Natural killer cell (primary cell): Measurements from ENCODE around the gene COL1A2. TPM values are rescaled to one million over a fixed set of nuclear protein-coding genes. Genes with fewer than 3 reads are reported as not detected.

Experiments
- ATAC-seq, 3 donors: fragments of 150-1000 bp in 2 of 3; fragments of 200-7000 bp in 1 of 3; cut with Tn5 transposase; 1 replicate in 1 of 3; 2 replicates in 2 of 3; pipeline ENCODE4 v1.10.0; 2021; ENCODE audit warnings: mild to moderate bottlenecking in 2 of 3, moderate library complexity in 2 of 3
- DNase-seq, 2 donors: peaks; one replicate each; pipeline versions ENCODE4 v3.0.0 to v3.0.0-alpha.2; 2013 to 2021; ENCODE audit warnings: mixed read lengths in 1 of 2
- H3K27ac ChIP-seq: one replicate; pipeline ENCODE4 v1.5.1; 2013; ENCODE audit warnings: mild to moderate bottlenecking, low read length
- H3K27me3 ChIP-seq: one replicate; pipeline ENCODE4 v1.6.1; 2013; ENCODE audit warnings: low read length; ENCODE audit not compliant: control insufficient read depth, insufficient read depth
- H3K36me3 ChIP-seq: one replicate; pipeline ENCODE4 v1.6.1; 2013; ENCODE audit warnings: low read length; ENCODE audit not compliant: control insufficient read depth, insufficient read depth
- H3K4me1 ChIP-seq: one replicate; pipeline ENCODE4 v1.6.1; 2013; ENCODE audit warnings: low read length; ENCODE audit not compliant: control insufficient read depth, insufficient read depth
- H3K4me3 ChIP-seq: one replicate; pipeline ENCODE4 v1.5.1; 2013; ENCODE audit warnings: low read length
- H3K9me3 ChIP-seq: one replicate; pipeline ENCODE4 v1.6.1; 2013; ENCODE audit warnings: low read length; ENCODE audit not compliant: control insufficient read depth, insufficient read depth
- H3K27ac Mint-ChIP-seq, 2 donors: one replicate each; pipeline ENCODE4 v1.8.0; 2022; ENCODE audit warnings: mild to moderate bottlenecking in 2 of 2, mixed read lengths in 2 of 2, moderate library complexity in 1 of 2
- H3K27me3 Mint-ChIP-seq, 2 donors: one replicate each; pipeline ENCODE4 v1.8.0; 2022; ENCODE audit warnings: low read depth in 2 of 2, mixed read lengths in 2 of 2
- H3K36me3 Mint-ChIP-seq: one replicate; pipeline ENCODE4 v1.8.0; 2022; ENCODE audit warnings: mixed read lengths
- H3K4me1 Mint-ChIP-seq, 2 donors: one replicate each; pipeline ENCODE4 v1.8.0; 2022; ENCODE audit warnings: mixed read lengths in 2 of 2
- H3K4me3 Mint-ChIP-seq: one replicate; pipeline ENCODE4 v1.8.0; 2022; ENCODE audit warnings: mild to moderate bottlenecking, moderate library complexity, mixed read lengths
- H3K9me3 Mint-ChIP-seq, 2 donors: one replicate each; pipeline ENCODE4 v1.8.0; 2022; ENCODE audit warnings: mixed read lengths in 2 of 2
- WGBS: methylation state at CpG from one replicate; pipeline ENCODE4 v1.1.7; 2013; ENCODE audit warnings: missing lambda C conversion rate; ENCODE audit not compliant: insufficient coverage; 5-methylcytosine and 5-hydroxymethylcytosine counted together
- intact Hi-C: fragments of 100-400 bp; cut with micrococcal nuclease; formaldehyde crosslinking; loops from one replicate; pipeline ENCODE4 v1.14.2; 2022
- total RNA-seq, 4 donors: library from RNA; stranded (reverse); fragments of 120-200 nt in 1 of 4; gene quantifications; one replicate each; pipeline versions ENCODE4 v1.2.3 to v1.2.4, GENCODE V29; 2013 to 2022
- TF ChIP-seq, protein P1 (sequence below): fragments of 200-600 bp; IDR thresholded peaks from one replicate; pipeline ENCODE4 v1.8.0; 2022; ENCODE audit warnings: antibody characterized with exemption

Gene COL1A2
- total RNA-seq, 3 donors from 2014 or later (not counting 1 experiment from before 2014, with no cell fraction given) = not detected

GRCh38 chr7:94436700-94437099, 42.0 kb downstream of the COL1A2 start:
- Mint-ChIP-seq H3K36me3 (no peaks in the 10 kb centered on the region), H3K9me3 (no peaks in the 10 kb centered on the region), H3K27me3 (peaks cover 17 to 26% of the 10 kb centered on the region in 2 donors), H3K4me1 (peaks cover 0 to 5% of the 10 kb centered on the region in 2 donors), H3K27ac (no peak overlapping the region), H3K4me3 (no peak overlapping the region)
- Histone ChIP-seq H3K4me1 (no peaks in the 10 kb centered on the region), H3K4me3 (no peak overlapping the region), H3K36me3 (no peaks in the 10 kb centered on the region), H3K27me3 (peaks cover 4% of the 10 kb centered on the region), H3K9me3 (no peaks in the 10 kb centered on the region), H3K27ac (no peak overlapping the region)
- ATAC-seq = no peak
- WGBS = 92% methylated on average over 4 of the region's 4 CpGs
- TF ChIP-seq, protein P1, sequence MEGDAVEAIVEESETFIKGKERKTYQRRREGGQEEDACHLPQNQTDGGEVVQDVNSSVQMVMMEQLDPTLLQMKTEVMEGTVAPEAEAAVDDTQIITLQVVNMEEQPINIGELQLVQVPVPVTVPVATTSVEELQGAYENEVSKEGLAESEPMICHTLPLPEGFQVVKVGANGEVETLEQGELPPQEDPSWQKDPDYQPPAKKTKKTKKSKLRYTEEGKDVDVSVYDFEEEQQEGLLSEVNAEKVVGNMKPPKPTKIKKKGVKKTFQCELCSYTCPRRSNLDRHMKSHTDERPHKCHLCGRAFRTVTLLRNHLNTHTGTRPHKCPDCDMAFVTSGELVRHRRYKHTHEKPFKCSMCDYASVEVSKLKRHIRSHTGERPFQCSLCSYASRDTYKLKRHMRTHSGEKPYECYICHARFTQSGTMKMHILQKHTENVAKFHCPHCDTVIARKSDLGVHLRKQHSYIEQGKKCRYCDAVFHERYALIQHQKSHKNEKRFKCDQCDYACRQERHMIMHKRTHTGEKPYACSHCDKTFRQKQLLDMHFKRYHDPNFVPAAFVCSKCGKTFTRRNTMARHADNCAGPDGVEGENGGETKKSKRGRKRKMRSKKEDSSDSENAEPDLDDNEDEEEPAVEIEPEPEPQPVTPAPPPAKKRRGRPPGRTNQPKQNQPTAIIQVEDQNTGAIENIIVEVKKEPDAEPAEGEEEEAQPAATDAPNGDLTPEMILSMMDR = no peak
- no peak for DNase-seq
- intact Hi-C loops = loop anchor here (5.0 kb wide), 1 partner anchor 534 kb away; no protein-coding TSS in a partner anchor

DNA sequence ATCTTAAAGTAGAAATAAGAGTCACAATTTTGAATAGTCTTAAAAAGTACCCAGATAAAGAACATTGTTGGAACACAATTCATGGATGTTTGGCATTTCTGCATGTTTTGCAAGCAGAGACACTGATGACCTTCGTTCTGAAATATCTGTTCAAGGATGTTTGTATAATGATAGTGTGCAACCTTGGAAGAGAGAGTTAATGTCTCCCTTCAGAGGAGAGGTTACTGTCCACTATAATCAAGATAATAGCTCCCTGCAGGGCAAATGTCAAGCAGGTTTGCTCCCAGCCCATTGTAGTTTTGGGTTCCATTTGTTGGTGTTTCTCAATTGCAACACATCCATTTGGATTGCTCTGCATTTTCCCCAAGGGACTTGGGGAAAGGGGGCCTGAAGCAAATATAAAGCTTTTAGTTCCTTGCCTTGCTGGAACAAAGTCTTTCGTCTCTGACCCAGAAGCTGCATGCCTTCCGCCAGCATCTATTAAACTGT, 45.2 kb downstream of the COL1A2 start:
- no peaks in the 10 kb centered on the region for H3K36me3 Mint-ChIP-seq
- intact Hi-C loops = loop anchor here (5.0 kb wide), 1 partner anchor 538 kb away; no protein-coding TSS in a partner anchor
- TF ChIP-seq, protein P1 = no peak
- Histone ChIP-seq H3K36me3 (no peaks in the 10 kb centered on the region), H3K4me1 (no peaks in the 10 kb centered on the region), H3K9me3 (no peaks in the 10 kb centered on the region), H3K4me3 (no peak overlapping the region), H3K27me3 (peaks cover 6% of the 10 kb centered on the region), H3K27ac (no peak overlapping the region)
- no peak overlapping the region for H3K27ac Mint-ChIP-seq
- peaks cover 0 to 5% of the 10 kb centered on the region in 2 donors for H3K4me1 Mint-ChIP-seq
- H3K27me3 Mint-ChIP-seq = peaks cover 23 to 50% of the 10 kb centered on the region in 2 donors
- no peak for ATAC-seq
- H3K9me3 Mint-ChIP-seq = no peaks in the 10 kb centered on the region
- no peak overlapping the region for H3K4me3 Mint-ChIP-seq
- DNase-seq = no peak
- WGBS = 91% methylated on average over 3 of the region's 3 CpGs

- H3K27me3 ChIP-seq = peaks cover 6% of the 10 kb centered on the region
- ATAC-seq = no peak
Measured at GRCh38 chr7:94440451-94441039, 45.9 kb downstream of the COL1A2 start.

More at GRCh38 chr7:94440451-94441039, 45.9 kb downstream of the COL1A2 start:
- Mint-ChIP-seq H3K27ac (no peak overlapping the region), H3K27me3 (peaks cover 21 to 45% of the 10 kb centered on the region in 2 donors), H3K4me1 (peaks cover 0 to 5% of the 10 kb centered on the region in 2 donors), H3K4me3 (no peak overlapping the region), H3K36me3 (no peaks in the 10 kb centered on the region), H3K9me3 (no peaks in the 10 kb centered on the region)
- 86% methylated on average over 7 of the region's 7 CpGs for WGBS
- no peak overlapping the region for H3K27ac ChIP-seq
- H3K9me3 ChIP-seq = no peaks in the 10 kb centered on the region
- H3K4me3 ChIP-seq = no peak overlapping the region
- DNase-seq = no peak
- H3K4me1 ChIP-seq = no peaks in the 10 kb centered on the region
- intact Hi-C loops = no loop called here
- H3K36me3 ChIP-seq = no peaks in the 10 kb centered on the region
- TF ChIP-seq, protein P1 = no peak
